Measurements from ENCODE around the gene CHMP4B.

CHMP4B gene

DNA sequence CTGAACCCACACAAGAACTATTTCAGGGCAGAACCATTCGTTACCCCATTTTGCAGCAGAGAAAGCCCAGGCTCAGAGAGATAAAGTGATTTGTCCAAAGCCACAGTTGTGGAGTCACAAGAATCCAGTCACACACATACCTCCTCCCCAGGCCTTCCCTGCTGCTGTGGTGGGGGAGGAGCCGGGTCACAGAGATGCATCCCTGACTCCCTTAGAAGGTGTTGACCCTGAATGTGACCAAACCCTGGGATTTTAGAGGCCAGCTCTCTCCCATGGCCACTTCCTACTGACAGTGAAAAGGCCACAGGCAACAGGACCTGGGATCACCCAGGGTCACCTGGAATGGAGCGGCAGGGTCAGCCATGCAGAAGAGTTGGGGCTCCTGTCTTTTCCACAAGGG lies 48.6 kb downstream of the CHMP4B start:
- TF ChIP-seq CTCF (IDR thresholded peaks at IDR 0.05; ENCODE audit: insufficient read depth, low read depth, low read length, missing control alignments): no peak
- no peak for DNase-seq (ENCODE audit: low read depth)
- no peak overlapping the region for H3K4me3 ChIP-seq (ENCODE audit: low read length)

DNA sequence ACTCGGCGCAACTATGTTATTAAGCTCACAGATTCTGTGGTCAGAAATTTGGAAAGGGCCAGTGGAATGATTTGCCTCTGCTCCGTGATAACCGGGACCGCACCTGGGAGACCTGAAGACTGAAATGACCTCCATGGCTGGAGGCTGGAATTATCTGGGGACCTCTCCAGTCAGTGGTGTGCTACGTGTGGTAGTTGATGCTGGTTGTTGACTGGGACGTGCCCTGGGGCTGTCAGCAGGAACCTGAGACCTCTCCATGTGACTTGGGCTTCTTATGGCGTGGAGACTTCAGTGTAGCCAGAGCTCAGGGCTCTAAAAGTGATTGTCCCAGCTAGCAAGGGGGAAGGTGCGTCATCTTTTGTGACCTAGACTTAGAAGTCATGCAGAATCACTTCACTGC lies 50.3 kb downstream of the CHMP4B start:
- no peak for TF ChIP-seq CTCF (IDR thresholded peaks at IDR 0.05; ENCODE audit: insufficient read depth, low read depth, low read length, missing control alignments)
- DNase-seq (ENCODE audit: low read depth): no peak
- no peak overlapping the region for H3K4me3 ChIP-seq (ENCODE audit: low read length)

DNA sequence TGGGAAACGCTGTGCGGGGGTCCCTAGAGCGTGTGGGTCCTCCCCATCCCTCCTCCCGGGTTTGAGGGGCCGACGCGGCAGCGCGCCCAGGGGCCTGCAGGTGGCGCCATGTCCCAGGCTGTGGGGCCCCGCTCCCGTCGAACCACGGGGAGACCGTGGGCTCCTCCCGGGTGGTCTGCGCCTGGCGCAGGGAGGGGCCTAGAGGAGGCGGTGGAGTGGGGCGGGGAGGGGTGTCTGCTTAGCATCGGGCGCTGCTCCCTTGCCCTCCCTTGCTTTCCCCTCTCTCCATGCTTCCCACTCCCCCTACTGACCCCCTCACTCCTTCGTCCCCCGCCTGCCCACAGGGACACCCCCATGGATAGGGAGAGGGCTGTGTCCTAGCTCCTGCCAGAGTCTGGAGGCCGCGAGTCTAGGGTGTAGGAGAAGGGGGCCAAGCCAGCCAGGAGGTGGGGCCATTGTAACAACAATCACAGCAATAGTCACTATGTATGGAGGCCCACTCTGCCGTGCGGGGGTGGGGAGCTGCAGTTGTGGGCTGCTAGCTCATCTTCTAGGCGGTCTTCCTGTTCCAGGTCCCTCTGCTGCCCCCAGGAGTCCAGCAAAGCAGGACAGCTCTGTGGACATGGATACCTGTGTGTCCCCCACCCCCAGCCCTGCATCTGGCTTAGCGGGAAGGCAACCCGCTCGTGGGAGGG lies 51.7 kb downstream of the CHMP4B start:
- no peak overlapping the region for H3K4me3 ChIP-seq (ENCODE audit: low read length)
- peak; percentile 53 for TF ChIP-seq CTCF (IDR thresholded peaks at IDR 0.05; ENCODE audit: insufficient read depth, low read depth, low read length, missing control alignments)
- DNase-seq (ENCODE audit: low read depth): peak; percentile 33

- DNase-seq (ENCODE audit: low read depth): no peak
- no peak for TF ChIP-seq CTCF (IDR thresholded peaks at IDR 0.05; ENCODE audit: insufficient read depth, low read depth, low read length, missing control alignments)
- H3K4me3 ChIP-seq (ENCODE audit: low read length): no peak overlapping the region
Measured at GRCh38 chr20:33863440-33864323, 52.5 kb downstream of the CHMP4B start.

DNA sequence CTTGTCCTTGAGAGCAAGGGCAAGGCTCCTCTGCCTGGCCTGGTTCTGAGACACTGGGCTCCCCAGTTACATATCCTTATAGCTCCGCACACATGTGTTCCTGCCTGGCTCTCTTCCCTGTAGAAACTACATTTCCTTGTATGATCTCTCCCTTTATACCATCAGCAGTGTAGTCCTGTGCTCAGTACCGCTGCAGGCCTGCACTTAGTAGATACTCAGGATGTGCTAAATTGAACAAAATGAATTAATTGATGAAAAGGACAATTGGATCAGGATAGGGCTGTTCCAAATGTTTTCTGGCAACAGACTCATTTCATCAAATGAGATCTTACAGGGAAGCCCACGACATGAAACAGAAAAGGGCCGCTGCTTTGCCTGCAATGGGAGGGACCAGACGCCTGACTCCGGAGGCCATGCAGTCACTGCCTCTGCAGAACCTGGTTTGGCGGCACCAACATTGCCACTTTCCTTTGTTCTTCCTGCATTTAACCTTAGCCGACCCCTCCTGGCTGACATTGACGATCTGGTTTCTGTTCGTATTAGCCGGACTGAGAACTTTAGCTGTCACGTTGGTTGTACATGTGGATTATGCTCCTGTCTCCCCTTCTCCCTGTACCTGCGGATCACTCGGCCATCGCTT lies 53.3 kb downstream of the CHMP4B start:
- TF ChIP-seq CTCF (IDR thresholded peaks at IDR 0.05; ENCODE audit: insufficient read depth, low read depth, low read length, missing control alignments): no peak
- no peak overlapping the region for H3K4me3 ChIP-seq (ENCODE audit: low read length)
- DNase-seq (ENCODE audit: low read depth): no peak

- DNase-seq (ENCODE audit: low read depth): no peak
- no peak overlapping the region for H3K4me3 ChIP-seq (ENCODE audit: low read length)
- TF ChIP-seq CTCF (IDR thresholded peaks at IDR 0.05; ENCODE audit: insufficient read depth, low read depth, low read length, missing control alignments): no peak
Measured at GRCh38 chr20:33865761-33866370, 54.7 kb downstream of the CHMP4B start.

Data from epithelial cell of esophagus (primary cell).